ENCODE measurements around the gene NOS3. TPM values are rescaled to one million over a fixed set of nuclear protein-coding genes. Genes with fewer than 3 reads are reported as not detected.

NOS3 gene
- total and polyA plus RNA-seq, 9 of the 15 experiments (the other 6 are each of a cell fraction or from before 2014, with no cell fraction given), result 1.1 to 121 (median 23.6) TPM

DNA sequence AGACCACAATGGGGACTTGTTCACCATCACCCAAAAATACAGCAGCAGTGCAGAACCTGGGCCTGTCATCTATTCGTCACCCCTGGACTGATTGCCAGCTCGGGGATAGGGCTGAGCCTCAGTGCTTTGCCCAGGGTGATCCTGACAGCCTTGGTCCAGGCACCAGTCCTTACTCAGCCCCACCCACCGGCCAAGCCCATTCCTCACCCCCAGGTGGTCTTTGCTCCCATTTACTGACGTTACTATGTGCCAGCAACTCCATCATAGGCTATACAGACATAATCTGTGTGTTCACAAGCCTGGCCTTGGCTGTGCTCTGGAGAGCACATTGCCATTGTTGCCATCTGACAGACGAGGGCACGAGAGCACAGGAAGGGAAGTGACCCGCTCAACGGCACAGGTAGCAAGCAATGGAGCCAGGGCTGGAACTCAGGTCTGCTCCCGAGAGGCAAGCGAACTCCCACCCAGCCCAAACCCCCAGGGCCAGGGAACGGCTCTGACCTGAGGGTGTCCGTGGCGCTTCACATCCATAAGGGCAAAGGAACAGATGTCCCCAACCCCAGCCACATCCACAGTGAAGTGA is 26.6 kb downstream of the NOS3 start (continued):
- no peak for TF ChIP-seq ZBTB5 (IDR thresholded peaks at IDR 0.05)
- TF ChIP-seq HCFC1 (IDR thresholded peaks at IDR 0.05; ENCODE audit: low read depth, low read length), result 0 out of 2 replicates have a peak, but pooled peaks have one; percentile 14
- TF ChIP-seq U2AF1 (optimal IDR thresholded peaks at IDR 0.05; ENCODE audit: low read depth, low read length), result no peak
- TF ChIP-seq ZNF764 (CRISPR knock-in tag; IDR thresholded peaks at IDR 0.05; ENCODE audit: low read depth), result no peak
- TF ChIP-seq, protein P1, sequence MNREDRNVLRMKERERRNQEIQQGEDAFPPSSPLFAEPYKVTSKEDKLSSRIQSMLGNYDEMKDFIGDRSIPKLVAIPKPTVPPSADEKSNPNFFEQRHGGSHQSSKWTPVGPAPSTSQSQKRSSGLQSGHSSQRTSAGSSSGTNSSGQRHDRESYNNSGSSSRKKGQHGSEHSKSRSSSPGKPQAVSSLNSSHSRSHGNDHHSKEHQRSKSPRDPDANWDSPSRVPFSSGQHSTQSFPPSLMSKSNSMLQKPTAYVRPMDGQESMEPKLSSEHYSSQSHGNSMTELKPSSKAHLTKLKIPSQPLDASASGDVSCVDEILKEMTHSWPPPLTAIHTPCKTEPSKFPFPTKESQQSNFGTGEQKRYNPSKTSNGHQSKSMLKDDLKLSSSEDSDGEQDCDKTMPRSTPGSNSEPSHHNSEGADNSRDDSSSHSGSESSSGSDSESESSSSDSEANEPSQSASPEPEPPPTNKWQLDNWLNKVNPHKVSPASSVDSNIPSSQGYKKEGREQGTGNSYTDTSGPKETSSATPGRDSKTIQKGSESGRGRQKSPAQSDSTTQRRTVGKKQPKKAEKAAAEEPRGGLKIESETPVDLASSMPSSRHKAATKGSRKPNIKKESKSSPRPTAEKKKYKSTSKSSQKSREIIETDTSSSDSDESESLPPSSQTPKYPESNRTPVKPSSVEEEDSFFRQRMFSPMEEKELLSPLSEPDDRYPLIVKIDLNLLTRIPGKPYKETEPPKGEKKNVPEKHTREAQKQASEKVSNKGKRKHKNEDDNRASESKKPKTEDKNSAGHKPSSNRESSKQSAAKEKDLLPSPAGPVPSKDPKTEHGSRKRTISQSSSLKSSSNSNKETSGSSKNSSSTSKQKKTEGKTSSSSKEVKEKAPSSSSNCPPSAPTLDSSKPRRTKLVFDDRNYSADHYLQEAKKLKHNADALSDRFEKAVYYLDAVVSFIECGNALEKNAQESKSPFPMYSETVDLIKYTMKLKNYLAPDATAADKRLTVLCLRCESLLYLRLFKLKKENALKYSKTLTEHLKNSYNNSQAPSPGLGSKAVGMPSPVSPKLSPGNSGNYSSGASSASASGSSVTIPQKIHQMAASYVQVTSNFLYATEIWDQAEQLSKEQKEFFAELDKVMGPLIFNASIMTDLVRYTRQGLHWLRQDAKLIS (CRISPR knock-in tag; IDR thresholded peaks at IDR 0.05), result peak; percentile 17; the same call in 1 of the 2 replicates
- TF ChIP-seq, protein P2, sequence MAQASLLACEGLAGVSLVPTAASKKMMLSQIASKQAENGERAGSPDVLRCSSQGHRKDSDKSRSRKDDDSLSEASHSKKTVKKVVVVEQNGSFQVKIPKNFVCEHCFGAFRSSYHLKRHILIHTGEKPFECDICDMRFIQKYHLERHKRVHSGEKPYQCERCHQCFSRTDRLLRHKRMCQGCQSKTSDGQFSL (CRISPR knock-in tag; IDR thresholded peaks at IDR 0.05), result peak; percentile 8; the same call in 1 of the 2 replicates
- TF ChIP-seq, protein P2 (tag; IDR thresholded peaks at IDR 0.05), result no peak
- 0 out of 2 replicates have a peak, but pooled peaks have one; percentile 4 for TF ChIP-seq SAFB (IDR thresholded peaks at IDR 0.05; ENCODE audit: borderline replicate concordance, low read depth, low read length)
- no peak for TF ChIP-seq HNRNPLL (IDR thresholded peaks at IDR 0.05; ENCODE audit: low read depth, low read length, poor library complexity, severe bottlenecking)
- TF ChIP-seq E2F3 (CRISPR knock-in tag; IDR thresholded peaks at IDR 0.05), result no peak
- 0 out of 2 replicates have a peak, but pooled peaks have one; percentile 47 for TF ChIP-seq ZNF395 (CRISPR knock-in tag; IDR thresholded peaks at IDR 0.05)
- TF ChIP-seq ZNF785 (CRISPR knock-in tag; IDR thresholded peaks at IDR 0.05), result no peak
- TF ChIP-seq ZBTB7A (IDR thresholded peaks at IDR 0.05; ENCODE audit: borderline replicate concordance, control insufficient read depth, low read depth, low read length), result 0 out of 2 replicates have a peak, but pooled peaks have one; percentile 19
- TF ChIP-seq ZNF76 (CRISPR knock-in tag; IDR thresholded peaks at IDR 0.05; ENCODE audit: borderline replicate concordance), result no peak
- peak; percentile 39; the same call in 1 of the 2 replicates for TF ChIP-seq PML (IDR thresholded peaks at IDR 0.05; ENCODE audit: low read length)
- TF ChIP-seq SMARCA5 (IDR thresholded peaks at IDR 0.05), result no peak
- TF ChIP-seq USF1 (CRISPR knock-in tag; IDR thresholded peaks at IDR 0.05), result 0 out of 2 replicates have a peak, but pooled peaks have one; percentile 25
- TF ChIP-seq JUN (IDR thresholded peaks at IDR 0.05; ENCODE audit: borderline replicate concordance, low read depth, low read length), result no peak
- no peak for TF ChIP-seq JUN (CRISPR knock-in tag; IDR thresholded peaks at IDR 0.05; ENCODE audit: borderline replicate concordance)

Data from K562 (cell line).